Measurements from ENCODE around the gene CCDC172.
"Not testable (repeated sequence)": the region's sequence is repeated elsewhere in the genome, so short reads cannot be mapped to it uniquely, and the experiment has no call there.

The CCDC172 gene

DNA sequence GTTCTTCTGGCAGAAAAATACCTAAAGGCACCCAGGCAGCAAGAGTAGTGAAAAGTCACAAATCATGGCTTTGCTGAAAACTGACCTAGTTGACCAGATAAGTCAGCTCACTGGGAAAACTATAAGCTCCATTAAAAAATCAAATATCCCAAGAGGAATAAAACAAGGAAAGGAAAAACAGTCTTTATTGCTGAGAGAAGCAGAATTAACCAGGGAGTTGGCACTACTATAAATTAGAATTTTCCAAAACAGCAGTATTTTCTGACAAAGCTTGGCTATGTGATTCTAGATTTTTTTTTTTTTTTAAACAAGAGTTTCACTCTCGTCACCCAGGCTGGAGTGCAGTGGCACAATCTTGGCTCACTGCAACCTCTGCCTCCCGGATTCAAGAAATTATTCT is 12.6 kb downstream of the CCDC172 start:
- no peak for DNase-seq (ENCODE audit: low read depth)

DNA sequence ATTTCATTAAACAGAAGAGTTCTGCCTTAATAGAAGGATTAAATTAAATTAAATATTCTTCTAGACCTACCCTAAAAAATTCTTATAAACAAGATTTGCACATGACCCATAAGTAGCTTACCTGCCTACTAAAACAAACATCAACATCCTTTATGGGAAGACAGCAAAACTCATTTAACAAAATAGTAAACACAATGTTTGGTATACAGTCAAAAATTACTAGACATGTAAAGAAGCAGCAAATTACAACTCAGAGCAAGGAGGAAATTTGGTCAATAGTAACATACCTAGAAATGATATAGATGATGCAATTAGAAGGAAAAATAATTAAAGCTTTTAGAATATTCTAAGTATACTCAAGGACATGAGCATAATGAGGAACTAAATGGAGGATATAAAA is 27.9 kb downstream of the CCDC172 start:
- DNase-seq (ENCODE audit: low read depth) = no peak

DNA sequence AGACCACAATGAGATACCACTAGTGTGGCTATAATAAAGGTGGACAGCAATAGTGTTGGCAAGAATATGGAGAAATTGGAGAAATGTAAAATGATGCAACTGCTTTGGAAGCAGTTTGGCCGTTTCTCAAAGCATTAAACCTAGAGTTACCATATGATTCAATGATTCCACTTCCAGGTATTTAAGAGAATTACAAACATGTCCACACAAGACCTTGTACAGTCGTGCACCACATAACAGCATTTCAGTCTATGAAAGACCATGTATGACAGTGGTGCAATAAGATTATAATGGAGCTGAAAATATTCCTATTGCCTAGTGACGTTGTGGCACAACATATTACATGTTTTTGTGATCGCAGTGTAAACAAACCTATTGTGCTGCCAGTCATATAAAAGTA is 29.6 kb downstream of the CCDC172 start:
- no peak for DNase-seq (ENCODE audit: low read depth)

DNA sequence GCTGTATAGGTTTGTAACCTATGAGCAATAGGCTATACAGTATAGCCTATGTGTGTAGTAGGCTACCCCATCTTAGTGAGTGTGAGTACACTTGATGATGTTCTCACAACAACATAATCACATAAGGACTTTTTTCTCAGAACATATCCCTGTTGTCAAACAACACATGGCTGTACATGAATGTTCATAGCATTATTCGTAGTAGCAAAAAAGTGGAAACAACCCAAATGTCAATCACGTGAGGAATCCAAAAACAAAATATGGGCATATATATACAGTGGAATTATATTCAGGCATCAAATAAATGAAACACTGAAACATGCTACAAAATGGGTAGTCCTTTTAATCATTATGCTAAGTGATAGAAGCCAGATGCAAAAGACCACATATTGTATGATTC is 31.1 kb downstream of the CCDC172 start:
- no peak for DNase-seq (ENCODE audit: low read depth)

DNA sequence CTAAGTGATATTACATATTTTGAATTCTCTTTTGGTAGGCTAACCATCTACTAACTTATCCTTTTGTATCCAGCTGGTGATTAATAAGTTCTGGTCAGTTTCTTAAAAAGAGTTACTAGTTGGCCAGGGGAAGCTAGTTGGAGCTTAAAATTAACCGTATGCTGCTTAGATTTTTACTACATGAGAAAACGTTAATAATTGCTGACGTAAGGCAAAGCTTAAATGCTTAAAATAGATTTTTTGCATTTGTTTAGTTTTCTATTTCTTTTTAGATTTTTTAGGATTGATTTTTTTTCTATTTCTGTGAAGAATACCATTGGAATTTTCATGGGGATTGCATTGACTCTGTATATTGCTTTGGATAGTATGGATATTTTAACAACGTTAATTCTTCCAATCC is 32.6 kb downstream of the CCDC172 start:
- DNase-seq (ENCODE audit: low read depth) = no peak

DNA sequence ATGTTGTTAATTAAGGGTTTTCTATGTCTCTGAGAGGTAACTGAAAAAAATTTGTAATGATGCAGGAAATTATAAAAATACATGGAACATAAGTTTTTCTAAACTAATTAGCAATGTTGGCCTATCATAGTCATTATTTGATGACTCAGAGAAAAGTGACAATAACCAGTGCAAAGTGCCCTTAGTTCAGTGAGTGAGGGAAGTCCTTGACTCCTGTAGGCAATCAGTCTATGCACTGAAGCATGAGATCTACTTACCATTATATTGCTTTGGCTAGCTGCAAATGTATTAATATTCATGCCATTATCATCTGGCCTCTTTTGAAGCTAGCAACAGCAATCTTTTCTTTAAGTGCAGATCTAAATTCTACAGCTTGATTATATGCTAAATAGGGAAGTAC is 40.6 kb downstream of the CCDC172 start:
- no peak for DNase-seq (ENCODE audit: low read depth)

DNA sequence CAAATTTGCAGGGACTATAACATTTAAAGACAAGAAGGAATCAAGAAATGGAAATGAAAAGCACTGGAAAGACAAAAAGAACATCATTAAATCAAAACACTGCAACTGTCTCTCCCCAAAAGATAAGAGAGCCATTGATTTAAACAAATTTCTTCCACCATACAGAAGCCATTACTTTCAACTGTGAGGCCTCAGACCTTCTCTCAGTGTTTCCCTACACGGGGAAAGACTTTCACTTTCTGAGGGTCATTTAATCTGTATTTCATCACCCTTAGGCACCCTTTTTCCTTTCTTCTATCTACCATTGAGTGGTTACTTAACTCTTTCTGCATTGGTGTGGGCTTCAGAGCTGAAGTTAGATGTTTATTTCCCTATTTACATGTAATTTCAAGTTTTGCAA is 47.5 kb downstream of the CCDC172 start:
- no peak for DNase-seq (ENCODE audit: low read depth)

DNA sequence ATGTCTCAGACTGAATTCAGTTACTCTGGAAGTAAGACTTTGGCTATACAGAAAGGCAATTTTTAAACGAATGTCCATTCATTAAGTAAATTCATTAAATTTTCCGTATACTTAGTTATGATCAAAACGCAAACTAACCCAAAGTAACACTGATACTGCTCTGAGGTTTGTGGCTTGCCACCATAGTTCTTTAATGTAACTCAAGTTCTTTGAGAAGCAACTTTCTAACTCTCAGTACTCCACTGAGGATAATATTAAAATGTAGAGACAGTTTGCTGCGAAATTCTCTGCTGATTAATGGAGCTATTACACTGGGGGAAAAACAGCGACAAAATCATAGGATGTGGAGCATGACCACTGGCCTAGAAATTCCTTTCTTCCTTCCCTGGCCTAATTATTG is 58.0 kb downstream of the CCDC172 start:
- DNase-seq (ENCODE audit: low read depth) = no peak

DNA sequence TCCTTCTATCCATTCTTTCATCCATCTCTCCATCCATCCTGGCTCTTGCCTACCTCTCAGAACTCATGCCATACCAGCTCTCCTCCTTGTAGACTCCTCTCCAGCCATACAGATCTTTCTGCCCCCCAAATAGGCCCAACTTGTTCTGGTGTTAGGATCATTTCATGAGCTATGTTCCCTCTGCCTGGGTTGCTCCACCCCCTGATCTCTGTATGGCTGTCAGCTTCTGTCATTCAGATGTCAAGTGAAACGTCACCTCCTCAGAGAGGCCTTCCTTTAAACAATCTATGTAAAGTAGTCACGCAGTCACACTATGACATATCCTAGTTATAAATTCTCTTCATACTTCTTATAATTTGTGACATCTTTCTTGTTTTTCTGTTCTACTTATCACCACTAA is 61.1 kb downstream of the CCDC172 start:
- DNase-seq (ENCODE audit: low read depth) = no peak

DNA sequence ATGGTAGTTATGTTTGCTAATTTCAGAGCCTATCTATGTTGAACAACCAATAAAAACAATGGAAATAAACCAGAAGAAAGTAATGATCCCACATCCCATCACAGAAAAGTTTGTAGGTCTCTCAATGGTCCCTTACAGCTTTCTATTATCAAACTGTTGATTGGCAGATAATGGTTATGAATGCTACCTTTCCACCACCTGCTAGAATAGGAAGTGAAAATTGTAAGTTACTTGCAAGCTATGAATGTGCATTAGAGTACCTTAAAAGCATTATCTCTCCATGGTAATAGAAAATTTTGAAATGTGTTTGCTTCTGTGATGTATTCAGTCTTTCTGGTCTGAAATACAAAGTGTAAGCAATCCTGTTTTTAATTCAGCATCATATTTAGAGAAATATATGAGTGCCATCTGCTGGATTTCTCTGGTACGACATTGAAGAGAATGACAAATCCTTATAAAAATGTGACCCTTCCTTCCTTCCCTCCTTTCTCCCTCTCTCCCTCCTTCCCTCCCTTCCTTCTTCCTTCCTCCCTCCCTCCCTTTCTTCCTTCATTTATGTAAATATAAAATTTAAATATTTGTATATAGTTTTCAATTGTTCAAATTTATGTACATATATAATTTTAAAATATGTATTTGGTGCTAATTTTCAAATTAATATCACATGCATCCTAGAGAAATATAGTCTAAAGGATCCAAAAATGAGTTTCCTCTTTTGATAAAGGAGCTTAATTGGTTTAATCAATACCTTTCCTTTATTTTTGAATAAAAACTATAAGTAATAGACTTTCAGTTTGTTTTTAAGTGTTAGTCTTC is 62.0 kb downstream of the CCDC172 start:
- no peak for DNase-seq (ENCODE audit: low read depth)

DNA sequence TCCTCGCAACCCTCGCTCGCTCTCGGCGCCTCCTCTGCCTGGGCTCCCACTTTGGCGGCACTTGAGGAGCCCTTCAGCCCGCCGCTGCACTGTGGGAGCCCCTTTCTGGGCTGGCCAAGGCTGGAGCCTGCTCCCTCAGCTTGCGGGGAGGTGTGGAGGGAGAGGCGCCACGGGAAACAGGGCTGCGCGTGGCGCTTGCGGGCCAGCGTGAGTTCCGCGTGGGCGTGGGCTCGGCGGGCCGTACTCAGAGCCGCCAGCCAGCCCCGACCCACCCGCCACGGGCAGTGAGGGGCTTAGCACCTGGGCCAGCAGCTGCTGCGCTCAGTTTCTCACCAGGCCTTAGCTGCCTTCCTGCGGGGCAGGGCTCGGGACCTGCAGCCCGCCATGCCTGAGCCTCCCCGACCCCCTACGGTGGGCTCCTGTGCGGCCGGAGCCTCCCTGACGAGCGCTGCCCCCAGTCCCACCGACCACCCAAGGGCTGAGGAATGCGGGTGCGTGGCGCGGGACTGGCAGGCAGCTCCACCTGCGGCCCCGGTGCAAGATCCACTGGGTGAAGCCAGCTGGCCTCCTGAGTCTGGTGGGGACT is 69.1 kb downstream of the CCDC172 start:
- DNase-seq (ENCODE audit: low read depth) = not testable (repeated sequence)

DNA sequence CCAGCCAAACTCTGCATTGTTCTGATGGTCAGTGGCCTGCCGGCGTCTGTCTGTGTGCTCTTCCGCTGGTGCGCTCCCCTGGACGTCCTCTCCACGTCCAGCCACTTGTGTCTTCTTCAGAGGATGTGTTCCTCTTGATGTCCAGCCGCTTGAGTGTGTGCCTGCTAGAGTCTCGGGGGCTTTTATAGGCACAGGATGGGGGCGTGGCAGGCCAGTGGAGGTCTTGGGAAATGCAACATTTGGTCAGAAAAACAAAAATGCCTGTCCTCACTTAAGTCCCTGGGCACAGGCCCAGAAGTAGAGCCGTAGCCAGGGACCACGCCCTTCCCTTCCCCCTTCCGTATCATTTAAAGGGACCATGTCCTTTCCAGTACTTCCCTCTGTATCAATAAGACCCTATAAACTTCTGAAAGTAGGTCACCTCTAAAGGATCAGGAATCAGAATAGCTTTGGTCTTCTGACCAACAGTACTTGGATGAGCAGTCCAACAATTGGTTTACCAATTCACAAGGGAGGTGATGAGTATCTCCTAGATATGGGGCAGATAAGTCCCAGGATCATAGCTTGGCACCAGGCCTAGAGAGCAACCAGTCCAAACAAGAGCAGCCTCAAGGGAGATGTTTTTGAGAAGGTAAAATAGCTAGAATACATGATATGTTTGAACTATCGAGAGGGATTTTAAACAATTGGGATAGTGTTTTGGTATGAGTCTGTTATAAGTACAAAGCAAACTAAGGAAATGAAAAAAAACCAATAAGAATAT is 71.2 kb downstream of the CCDC172 start:
- DNase-seq (ENCODE audit: low read depth) = no peak

DNA sequence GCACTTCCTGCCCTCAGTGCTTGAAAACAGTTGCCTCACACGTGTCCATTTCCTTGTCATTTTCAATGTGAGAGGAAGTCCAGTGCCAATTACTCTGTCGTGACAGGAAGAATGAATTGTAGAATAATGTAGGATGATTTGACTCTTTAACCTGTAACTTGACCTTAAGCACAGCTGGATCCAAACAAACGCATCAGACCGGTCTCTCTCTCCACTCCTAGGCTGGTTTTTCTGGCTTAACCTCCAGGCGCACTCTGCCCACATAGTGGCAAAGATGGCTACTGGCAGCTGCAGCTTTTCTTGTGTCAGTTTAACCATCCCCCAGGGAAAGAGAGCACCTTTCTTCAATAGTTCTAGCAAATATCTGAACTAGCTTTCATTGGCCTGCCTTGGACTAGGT is 74.0 kb downstream of the CCDC172 start:
- no peak for DNase-seq (ENCODE audit: low read depth)

DNA sequence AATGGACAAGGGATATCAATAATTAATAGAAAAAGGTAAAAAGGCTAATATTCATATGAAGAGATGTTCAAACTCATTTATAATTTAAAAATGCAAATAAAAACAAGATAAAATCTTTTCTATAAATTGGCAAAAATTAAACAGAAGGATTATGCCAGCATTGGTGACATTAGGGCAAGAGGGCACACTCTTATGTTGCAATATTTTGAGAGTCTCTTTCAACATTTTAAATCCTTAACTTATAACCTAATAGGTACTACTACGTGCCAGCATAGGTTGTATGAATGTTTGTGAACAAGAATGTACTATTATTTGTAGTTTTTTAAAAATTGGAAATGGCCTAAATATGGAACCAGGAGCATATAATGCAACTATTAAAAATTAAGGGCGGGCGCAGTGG is 78.6 kb downstream of the CCDC172 start:
- no peak for DNase-seq (ENCODE audit: low read depth)

DNA sequence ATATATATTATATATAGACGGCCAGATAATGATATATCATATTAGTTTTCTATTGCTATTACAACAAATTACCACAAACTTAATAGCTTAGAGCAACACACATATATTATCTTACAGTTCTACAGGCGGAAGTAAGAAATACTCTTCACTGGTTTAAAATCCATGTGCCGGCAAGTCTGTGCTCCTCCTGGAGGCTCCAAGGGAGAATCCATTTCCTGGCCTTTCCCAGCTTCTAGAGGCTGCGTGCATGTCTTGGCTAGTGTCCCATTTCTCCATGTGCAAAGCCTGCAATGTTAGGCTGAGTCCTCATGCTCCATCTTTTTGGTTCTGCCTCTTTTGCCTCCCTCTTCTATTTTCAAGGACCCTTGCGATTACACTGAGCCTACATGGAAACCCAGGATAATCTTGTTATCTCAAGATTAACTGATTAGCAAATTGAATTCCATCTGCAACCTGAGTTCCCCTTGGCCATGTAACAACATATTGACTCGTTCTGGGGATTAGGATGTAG is 79.5 kb downstream of the CCDC172 start:
- DNase-seq (ENCODE audit: low read depth) = no peak

DNA sequence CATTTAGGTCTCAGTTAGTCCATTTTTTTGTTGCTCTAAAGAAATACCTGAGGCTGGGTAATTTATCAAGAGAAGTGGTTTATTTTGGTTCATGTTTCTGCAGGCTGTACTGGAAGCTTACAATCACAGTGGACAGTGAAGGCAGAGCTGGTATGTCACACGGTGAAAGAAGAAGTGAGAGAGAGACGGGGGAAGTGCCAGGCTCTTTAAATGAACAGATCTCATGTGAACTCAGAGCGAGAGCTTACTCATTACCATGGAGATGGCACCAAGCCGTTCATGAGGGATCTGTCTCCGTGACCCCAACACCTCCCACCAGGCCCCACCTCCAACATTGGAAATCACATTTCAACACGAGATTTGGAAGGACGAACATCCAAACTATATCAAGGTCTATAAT is 84.5 kb downstream of the CCDC172 start:
- DNase-seq (ENCODE audit: low read depth) = no peak

DNA sequence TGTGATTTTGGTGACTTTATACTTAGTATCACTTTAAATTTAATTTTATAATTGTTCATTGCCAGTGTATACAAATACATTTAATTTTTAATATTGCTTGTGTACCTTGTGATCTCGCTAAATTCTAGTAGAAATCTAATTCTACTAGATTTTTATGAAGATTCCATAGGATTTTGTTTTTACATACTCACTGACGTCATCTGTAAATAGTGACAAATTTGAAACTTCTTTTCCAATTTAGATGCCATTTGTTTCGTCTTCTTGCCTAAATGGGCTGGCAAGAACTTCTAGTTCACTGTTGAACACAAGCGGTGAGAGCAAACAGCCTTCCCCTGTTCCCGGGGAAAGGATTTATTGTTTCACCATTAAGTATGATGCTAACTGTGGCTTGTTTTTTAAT is 86.1 kb downstream of the CCDC172 start:
- no peak for DNase-seq (ENCODE audit: low read depth)

DNA sequence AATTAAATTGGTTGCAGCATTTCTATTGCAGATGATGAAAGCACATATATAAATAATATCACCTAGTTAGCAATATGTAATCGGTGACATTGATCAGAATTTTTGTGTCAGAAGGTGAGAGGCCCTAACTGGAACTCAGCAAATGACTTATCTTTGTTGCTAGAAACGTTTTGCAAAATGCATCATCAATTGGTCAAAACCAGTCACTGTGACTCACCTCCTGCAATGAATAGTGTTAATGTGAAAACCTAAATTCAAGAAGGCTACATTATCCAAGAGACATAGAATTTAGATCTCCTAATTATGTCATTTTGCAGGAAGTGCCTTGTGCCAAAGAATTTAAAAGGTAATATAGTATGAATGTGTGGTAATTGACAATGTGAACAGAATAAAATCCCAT is 93.6 kb downstream of the CCDC172 start:
- no peak for DNase-seq (ENCODE audit: low read depth)

DNA sequence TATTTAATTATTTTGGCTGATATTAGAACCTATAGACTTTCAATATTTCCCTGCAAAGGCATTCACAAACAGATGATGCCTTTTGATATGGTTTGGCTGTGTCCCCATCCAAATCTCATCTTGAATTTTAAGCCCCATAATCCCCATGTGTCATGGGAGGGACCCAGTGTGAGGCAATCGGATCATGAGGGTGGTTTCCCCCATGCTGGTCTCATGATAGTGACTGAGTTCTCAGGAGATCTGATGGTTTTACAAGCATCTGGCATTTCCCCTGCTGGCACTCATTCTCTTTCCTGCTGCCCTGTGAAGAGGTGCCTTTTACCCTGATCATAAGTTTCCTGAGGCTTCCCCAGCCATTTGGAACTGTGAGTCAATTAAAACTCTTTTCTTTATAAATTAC is 94.1 kb downstream of the CCDC172 start:
- no peak for DNase-seq (ENCODE audit: low read depth)

DNA sequence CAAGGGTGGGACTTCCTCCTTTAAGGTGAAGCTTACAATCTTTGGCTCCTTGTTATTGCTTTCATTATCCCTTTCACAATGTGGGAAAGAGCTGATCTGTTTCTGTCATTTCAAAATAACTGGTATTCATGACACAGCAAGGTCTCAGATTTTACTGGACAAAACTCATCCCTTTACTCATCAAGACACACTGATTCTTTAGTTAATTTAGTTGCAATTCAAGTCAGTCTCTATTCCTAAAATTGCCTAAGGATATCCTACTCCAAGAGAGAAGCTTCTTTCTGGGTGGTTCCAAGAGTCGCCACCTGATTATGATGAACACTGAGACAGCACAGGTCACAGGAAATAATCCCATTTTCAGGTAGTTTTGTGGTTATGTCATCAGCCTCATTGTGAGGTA is 97.6 kb downstream of the CCDC172 start:
- no peak for DNase-seq (ENCODE audit: low read depth)

DNA sequence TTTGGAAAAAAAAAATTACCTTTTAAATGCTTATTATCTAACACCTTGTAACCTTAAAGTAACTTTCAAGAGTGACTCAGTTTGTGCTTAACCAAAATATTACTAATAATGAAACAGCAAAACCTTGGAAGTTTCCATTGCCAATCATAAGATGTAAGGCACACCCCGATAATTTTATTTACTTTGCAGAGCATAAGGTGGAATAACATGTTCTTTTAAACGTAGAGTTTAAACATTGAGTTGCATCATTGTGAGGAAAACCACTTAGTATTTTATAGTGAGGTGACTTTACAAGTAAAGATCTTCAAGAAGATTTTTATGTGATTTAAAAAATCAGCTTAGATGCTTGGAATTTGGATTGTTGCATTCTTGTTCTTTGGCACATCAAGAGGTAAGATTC is 103.4 kb downstream of the CCDC172 start, which contains the start of gene PNLIPRP3:
Gene PNLIPRP3, plus strand, starts transcription at position 177 of the 400 bp plus-strand sequence. Its CDS starts 166 bp downstream, at position 343.
- DNase-seq (ENCODE audit: low read depth) = no peak

DNA sequence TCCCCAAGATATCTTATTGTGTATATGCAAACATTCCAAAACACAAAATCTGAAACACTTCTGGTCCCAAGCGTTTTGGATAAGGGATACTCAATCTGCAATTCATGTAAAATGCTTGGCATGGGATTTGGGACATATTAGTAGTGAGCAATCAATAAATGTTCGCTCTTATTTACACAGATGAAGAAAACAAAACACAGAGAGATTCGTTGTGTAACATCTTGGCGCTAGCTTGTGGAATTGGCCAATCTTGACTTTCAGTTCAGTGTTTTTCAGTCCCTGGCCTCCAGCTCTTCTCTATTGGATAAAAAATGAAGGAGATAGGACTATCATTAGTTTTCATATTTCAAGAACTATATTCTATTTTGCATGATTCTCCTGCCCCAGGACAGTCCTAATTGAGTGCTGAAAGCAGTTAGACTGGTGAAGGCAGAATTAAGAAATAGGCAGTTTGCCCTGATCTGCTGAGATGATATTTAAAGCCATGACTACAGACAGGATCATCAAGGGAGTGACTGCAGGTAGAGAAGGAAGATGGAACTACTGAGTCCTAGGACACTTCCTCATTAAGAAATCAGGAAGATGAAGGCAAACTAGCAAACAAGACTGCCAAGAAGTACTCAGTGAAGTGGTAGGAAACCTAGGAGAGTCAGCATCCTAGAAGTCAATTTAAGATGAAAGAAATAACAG is 105.2 kb downstream of the CCDC172 start:
- DNase-seq (ENCODE audit: low read depth) = no peak
